ENCODE data around the gene DENND5B.
"Not testable (repeated sequence)": the region's sequence is repeated elsewhere in the genome, so short reads cannot be mapped to it uniquely, and the experiment has no call there.

DENND5B gene

DNA sequence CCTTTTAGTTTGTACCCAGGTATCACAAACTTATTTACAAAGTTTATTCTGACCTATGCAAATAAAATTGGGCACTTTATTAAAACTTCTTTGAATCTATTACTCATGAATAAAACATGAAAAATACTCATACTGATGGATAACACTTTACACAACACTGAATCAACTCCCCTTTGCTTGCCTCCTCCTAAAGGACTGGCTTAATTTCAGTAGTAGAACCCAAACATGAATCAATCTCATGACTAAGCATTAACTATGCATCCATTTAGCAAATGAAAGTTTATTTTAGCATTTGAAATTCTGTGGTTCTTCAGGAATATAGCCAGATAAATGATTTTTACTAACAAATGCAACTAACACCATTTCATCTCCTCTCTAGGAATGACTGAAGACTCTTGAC, 32.4 kb downstream of the DENND5B start:
- Histone ChIP-seq H3K4me3 (replicated peaks; ENCODE audit: insufficient read depth, low read length) (no peak overlapping the region), H3K27me3 (ENCODE audit: insufficient read depth, poor library complexity, severe bottlenecking) (no peaks in the 10 kb centered on the region), H3K27ac (replicated peaks) (no peak overlapping the region)
- TF ChIP-seq, protein P1, sequence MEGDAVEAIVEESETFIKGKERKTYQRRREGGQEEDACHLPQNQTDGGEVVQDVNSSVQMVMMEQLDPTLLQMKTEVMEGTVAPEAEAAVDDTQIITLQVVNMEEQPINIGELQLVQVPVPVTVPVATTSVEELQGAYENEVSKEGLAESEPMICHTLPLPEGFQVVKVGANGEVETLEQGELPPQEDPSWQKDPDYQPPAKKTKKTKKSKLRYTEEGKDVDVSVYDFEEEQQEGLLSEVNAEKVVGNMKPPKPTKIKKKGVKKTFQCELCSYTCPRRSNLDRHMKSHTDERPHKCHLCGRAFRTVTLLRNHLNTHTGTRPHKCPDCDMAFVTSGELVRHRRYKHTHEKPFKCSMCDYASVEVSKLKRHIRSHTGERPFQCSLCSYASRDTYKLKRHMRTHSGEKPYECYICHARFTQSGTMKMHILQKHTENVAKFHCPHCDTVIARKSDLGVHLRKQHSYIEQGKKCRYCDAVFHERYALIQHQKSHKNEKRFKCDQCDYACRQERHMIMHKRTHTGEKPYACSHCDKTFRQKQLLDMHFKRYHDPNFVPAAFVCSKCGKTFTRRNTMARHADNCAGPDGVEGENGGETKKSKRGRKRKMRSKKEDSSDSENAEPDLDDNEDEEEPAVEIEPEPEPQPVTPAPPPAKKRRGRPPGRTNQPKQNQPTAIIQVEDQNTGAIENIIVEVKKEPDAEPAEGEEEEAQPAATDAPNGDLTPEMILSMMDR (IDR thresholded peaks at IDR 0.05; ENCODE audit: insufficient read depth, low read length) = no peak
- no peak for TF ChIP-seq SPI1 (IDR thresholded peaks at IDR 0.05; ENCODE audit: borderline replicate concordance, low read depth)
- no peak for TF ChIP-seq POLR2AphosphoS5 (IDR thresholded peaks at IDR 0.05; ENCODE audit: low read depth)
- TF ChIP-seq GABPA (IDR thresholded peaks at IDR 0.05; ENCODE audit: low read depth) = no peak
- TF ChIP-seq, protein P2, sequence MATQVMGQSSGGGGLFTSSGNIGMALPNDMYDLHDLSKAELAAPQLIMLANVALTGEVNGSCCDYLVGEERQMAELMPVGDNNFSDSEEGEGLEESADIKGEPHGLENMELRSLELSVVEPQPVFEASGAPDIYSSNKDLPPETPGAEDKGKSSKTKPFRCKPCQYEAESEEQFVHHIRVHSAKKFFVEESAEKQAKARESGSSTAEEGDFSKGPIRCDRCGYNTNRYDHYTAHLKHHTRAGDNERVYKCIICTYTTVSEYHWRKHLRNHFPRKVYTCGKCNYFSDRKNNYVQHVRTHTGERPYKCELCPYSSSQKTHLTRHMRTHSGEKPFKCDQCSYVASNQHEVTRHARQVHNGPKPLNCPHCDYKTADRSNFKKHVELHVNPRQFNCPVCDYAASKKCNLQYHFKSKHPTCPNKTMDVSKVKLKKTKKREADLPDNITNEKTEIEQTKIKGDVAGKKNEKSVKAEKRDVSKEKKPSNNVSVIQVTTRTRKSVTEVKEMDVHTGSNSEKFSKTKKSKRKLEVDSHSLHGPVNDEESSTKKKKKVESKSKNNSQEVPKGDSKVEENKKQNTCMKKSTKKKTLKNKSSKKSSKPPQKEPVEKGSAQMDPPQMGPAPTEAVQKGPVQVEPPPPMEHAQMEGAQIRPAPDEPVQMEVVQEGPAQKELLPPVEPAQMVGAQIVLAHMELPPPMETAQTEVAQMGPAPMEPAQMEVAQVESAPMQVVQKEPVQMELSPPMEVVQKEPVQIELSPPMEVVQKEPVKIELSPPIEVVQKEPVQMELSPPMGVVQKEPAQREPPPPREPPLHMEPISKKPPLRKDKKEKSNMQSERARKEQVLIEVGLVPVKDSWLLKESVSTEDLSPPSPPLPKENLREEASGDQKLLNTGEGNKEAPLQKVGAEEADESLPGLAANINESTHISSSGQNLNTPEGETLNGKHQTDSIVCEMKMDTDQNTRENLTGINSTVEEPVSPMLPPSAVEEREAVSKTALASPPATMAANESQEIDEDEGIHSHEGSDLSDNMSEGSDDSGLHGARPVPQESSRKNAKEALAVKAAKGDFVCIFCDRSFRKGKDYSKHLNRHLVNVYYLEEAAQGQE (IDR thresholded peaks at IDR 0.05; ENCODE audit: insufficient replicate concordance, low read depth) = no peak
- no peak for DNase-seq (ENCODE audit: low read depth in 1 of 2, low spot score in 1 of 2)

DNA sequence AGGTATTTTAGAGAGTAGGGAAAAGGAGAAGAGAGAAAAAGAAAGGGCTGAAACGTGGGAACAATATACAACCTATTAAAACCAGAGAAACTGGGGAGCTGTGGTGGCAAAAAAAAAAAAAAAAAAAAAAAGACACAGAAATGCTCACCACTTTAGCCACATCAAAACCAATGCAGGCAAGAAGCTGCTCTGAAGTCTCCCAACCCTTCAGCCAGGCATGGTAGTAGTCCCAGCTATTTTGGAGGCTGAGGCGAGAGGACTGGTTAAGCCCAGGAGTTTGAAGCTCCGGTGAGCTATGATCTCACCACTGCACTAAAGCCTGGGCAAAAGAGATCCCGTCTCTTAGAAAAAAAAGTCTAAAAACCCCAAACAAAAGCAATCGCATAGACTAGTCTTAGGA, 33.2 kb downstream of the DENND5B start:
- TF ChIP-seq GABPA (IDR thresholded peaks at IDR 0.05; ENCODE audit: low read depth) = no peak
- no peak for TF ChIP-seq POLR2AphosphoS5 (IDR thresholded peaks at IDR 0.05; ENCODE audit: low read depth)
- TF ChIP-seq SPI1 (IDR thresholded peaks at IDR 0.05; ENCODE audit: borderline replicate concordance, low read depth) = no peak
- TF ChIP-seq, protein P2 (IDR thresholded peaks at IDR 0.05; ENCODE audit: insufficient replicate concordance, low read depth) = no peak
- TF ChIP-seq, protein P1 (IDR thresholded peaks at IDR 0.05; ENCODE audit: insufficient read depth, low read length) = no peak
- H3K27ac ChIP-seq (replicated peaks) = no peak overlapping the region
- no peaks in the 10 kb centered on the region for H3K27me3 ChIP-seq (ENCODE audit: insufficient read depth, poor library complexity, severe bottlenecking)

GRCh38 chr12:31555466-31555865, 35.5 kb downstream of the DENND5B start:
- not testable (repeated sequence) for H3K4me3 ChIP-seq (replicated peaks; ENCODE audit: insufficient read depth, low read length); H3K27me3 ChIP-seq (ENCODE audit: insufficient read depth, poor library complexity, severe bottlenecking); H3K27ac ChIP-seq (replicated peaks); DNase-seq (ENCODE audit: low read depth in 1 of 2, low spot score in 1 of 2)

More for the DNA sequence above, 33.2 kb downstream of the DENND5B start:
- H3K4me3 ChIP-seq (replicated peaks; ENCODE audit: insufficient read depth, low read length) = no peak overlapping the region
- DNase-seq (ENCODE audit: low read depth in 1 of 2, low spot score in 1 of 2) = no peak

- H3K27me3 ChIP-seq (ENCODE audit: insufficient read depth, poor library complexity, severe bottlenecking); DNase-seq (ENCODE audit: low read depth in 1 of 2, low spot score in 1 of 2); H3K27ac ChIP-seq (replicated peaks); H3K4me3 ChIP-seq (replicated peaks; ENCODE audit: insufficient read depth, low read length): not testable (repeated sequence)
Measured at GRCh38 chr12:31550590-31550989, 40.3 kb downstream of the DENND5B start.

DNA sequence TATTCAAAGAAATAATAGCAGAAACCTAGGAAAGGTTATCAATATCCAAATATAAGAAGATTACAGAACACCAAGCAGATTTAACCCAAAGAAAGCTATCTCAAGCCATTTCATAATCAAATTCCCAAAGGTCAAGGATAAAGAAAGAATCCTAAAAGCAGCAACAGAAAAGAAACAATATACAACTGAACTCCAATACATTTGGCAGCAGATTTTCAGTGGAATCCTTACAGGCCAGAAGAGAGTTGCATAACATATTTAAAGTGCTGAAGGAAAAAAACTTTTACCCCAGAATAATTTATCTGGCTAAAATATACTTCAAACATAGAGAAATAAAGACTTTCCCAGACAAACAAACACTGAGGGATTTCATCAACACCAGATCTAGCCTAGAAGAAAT, 54.3 kb downstream of the DENND5B start:
- no peak overlapping the region for H3K4me3 ChIP-seq (replicated peaks; ENCODE audit: insufficient read depth, low read length)
- no peaks in the 10 kb centered on the region for H3K27me3 ChIP-seq (ENCODE audit: insufficient read depth, poor library complexity, severe bottlenecking)
- no peak overlapping the region for H3K27ac ChIP-seq (replicated peaks)
- DNase-seq (ENCODE audit: low read depth in 1 of 2, low spot score in 1 of 2) = no peak
- no peak for TF ChIP-seq POLR2AphosphoS5 (IDR thresholded peaks at IDR 0.05; ENCODE audit: low read depth)
- TF ChIP-seq, protein P1 (IDR thresholded peaks at IDR 0.05; ENCODE audit: insufficient read depth, low read length) = no peak
- TF ChIP-seq SPI1 (IDR thresholded peaks at IDR 0.05; ENCODE audit: borderline replicate concordance, low read depth) = no peak
- no peak for TF ChIP-seq GABPA (IDR thresholded peaks at IDR 0.05; ENCODE audit: low read depth)
- TF ChIP-seq, protein P2 (IDR thresholded peaks at IDR 0.05; ENCODE audit: insufficient replicate concordance, low read depth) = no peak
